T-helper 2 cell treated with Interferon-gamma antibody and Interleukin-4, amounts not matched to agents 5 μg/mL and 100 μg/mL, for 36 hours (primary cell): Measurements from ENCODE around the gene CCDC82.
"Not testable (repeated sequence)": the region's sequence is repeated elsewhere in the genome, so short reads cannot be mapped to it uniquely, and the experiment has no call there.

Source experiments
- DNase-seq: peaks from one replicate; pipeline ENCODE4 v3.0.0; 2021; ENCODE audit warnings: low spot score
- H3K27ac Mint-ChIP-seq: one replicate; pipeline ENCODE4 v1.8.0; 2021; ENCODE audit warnings: mild to moderate bottlenecking, mixed read lengths
- H3K27me3 Mint-ChIP-seq: one replicate; pipeline ENCODE4 v1.8.0; 2021; ENCODE audit warnings: low read depth, mixed read lengths
- H3K36me3 Mint-ChIP-seq: one replicate; pipeline ENCODE4 v1.8.0; 2021; ENCODE audit warnings: low read depth, mixed read lengths
- H3K4me1 Mint-ChIP-seq: one replicate; pipeline ENCODE4 v1.8.0; 2021; ENCODE audit warnings: low read depth, mixed read lengths
- H3K4me3 Mint-ChIP-seq: one replicate; pipeline ENCODE4 v1.8.0; 2022; ENCODE audit warnings: mild to moderate bottlenecking, moderate library complexity, mixed read lengths
- H3K9me3 Mint-ChIP-seq: one replicate; pipeline ENCODE4 v1.8.0; 2021; ENCODE audit warnings: mixed read lengths

CCDC82 gene

DNA sequence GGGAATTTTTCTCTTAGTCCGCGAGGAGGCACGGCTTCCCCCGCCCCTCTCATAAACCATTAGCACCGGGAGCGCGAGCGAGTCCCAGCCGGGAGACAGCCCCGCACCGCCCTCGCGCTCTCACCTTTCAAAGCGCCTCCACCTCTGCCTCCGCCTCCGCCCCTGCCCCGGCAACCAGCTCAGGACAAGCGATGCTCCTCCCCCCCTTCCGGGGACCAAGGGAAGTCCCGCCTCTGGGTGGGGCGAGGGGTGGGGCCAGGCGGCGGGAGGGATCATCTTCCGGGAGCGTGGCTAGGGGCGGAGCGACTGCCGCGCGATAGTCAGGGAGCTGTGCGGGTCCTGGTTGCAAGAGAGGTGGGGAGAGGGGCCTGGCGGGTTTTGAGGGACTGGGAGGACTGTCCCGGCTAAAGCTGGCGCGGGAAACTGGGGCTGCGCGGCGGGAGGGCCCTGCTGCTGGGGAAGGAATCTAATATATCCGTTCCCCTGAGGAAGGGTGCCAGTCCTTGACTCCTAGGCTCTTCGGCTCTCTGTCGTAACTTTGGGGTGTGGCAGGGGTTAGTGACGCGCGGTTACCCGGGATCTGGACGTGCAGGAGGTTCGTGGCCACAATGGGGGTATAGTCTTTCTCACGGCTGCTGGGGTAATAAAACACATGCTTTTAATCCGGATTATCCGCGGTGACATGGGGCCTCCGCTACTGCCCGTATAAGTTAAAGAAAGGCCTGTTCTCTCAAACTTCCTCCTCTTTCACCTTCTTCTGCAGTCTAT is at the start of gene CCDC82, which contains the start of gene JRKL:
CCDC82 (minus strand) TSS at position 193 of the 768 bp plus-strand sequence. CDS start 5,165 bp downstream, outside the sequence.
JRKL (plus strand) TSS at position 294 of the 768 bp plus-strand sequence. CDS start 637 bp downstream, outside the sequence.
- Mint-ChIP-seq H3K4me3 (peak within 1 kb of the TSS; percentile 92), H3K4me1 (peaks cover 47% of the 10 kb centered on the region), H3K36me3 (peaks cover 24% of the 10 kb centered on the region)

DNA sequence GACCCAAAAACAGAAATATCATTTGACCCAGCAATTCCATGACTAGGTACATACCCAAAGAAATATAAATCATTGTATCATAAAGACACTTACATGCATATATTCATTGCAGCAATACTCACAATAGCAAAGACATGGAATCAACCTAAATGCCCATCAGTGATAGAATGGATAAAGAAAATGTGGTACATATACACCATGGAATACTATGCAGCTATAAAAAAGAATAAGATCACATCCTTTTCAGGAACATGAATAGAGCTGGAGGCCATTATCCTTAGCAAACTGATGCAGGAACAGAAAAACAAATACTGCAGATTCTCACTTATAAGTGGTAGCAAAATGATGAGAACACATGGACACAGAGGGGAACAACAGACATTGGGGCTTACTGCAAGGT is 42.9 kb upstream of the CCDC82 start:
- H3K36me3 Mint-ChIP-seq, H3K4me3 Mint-ChIP-seq, DNase-seq, H3K9me3 Mint-ChIP-seq, H3K27ac Mint-ChIP-seq, H3K4me1 Mint-ChIP-seq: not testable (repeated sequence)
- H3K27me3 Mint-ChIP-seq = peaks cover 41% of the 10 kb centered on the region

More for the DNA sequence above, at the start of gene CCDC82, which contains the start of gene JRKL:
- H3K27me3 Mint-ChIP-seq = no peaks in the 10 kb centered on the region
- H3K27ac Mint-ChIP-seq = peak within 1 kb of the TSS; percentile 94
- peak; percentile 95 for DNase-seq
- no peaks in the 10 kb centered on the region for H3K9me3 Mint-ChIP-seq

DNA sequence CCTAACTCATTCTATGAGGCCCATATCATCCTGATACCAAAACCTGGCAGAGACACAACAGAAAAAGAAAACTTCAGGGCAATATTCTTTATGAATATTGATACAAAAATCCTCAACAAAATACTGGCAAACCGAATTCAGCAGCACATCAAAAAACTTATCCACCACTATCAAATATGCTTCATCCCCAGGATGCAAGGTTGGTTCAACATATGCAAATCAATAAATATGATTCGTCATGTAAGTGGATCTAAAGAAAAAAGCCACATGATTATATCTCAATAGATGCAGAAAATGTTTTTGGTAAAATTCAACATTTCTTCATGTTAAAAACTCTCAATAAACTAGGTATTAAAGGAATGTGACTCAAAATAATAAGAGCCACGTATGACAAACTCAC is 41.0 kb upstream of the CCDC82 start:
- H3K36me3 Mint-ChIP-seq = no peaks in the 10 kb centered on the region
- peaks cover 6% of the 10 kb centered on the region for H3K4me1 Mint-ChIP-seq
- no peak overlapping the region for H3K4me3 Mint-ChIP-seq
- peaks cover 43% of the 10 kb centered on the region for H3K27me3 Mint-ChIP-seq
- no peak for DNase-seq
- no peak overlapping the region for H3K27ac Mint-ChIP-seq
- no peaks in the 10 kb centered on the region for H3K9me3 Mint-ChIP-seq

DNA sequence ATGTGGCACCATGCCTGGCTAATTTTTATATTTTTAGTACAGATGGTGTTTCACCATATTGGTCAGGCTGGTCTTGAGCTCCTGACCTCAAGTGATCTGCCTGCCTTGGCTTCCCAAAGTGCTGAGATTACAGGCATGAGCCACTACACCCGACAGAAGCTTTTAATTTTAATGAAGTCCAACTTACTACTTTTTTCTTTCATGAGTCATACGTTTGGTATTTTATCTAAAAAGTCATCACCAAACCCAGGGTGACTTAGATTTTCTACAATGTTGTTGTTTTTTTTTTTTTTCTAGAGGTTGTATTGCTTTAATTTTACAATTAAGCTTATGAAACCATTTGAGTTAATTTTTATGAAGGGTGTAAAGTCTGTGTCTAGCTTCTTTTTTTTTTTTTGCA is 35.0 kb upstream of the CCDC82 start:
- no peak for DNase-seq
- no peaks in the 10 kb centered on the region for H3K9me3 Mint-ChIP-seq
- no peak overlapping the region for H3K27ac Mint-ChIP-seq
- H3K27me3 Mint-ChIP-seq = peaks cover 35% of the 10 kb centered on the region
- H3K4me1 Mint-ChIP-seq = peaks cover 8% of the 10 kb centered on the region
- H3K36me3 Mint-ChIP-seq = no peaks in the 10 kb centered on the region
- no peak overlapping the region for H3K4me3 Mint-ChIP-seq

DNA sequence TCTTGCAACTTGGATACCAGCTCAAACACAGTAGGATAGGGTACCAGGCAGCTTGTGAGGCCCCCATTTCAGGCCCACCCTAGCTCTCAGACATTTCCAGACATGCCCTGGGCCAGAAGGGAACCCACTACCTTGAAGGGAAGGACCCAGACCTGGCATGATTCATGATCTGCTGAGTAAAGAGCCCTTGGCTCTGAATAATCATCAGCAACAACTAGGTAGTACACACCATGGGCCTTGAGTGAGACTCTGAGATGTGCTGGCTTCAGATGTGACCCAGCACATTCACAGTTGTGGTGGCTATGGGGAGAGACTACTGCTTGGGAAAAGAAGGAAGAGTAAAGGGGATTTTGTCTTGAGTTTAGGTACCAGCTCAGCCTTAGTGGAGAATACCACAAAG is 23.7 kb upstream of the CCDC82 start:
- Mint-ChIP-seq H3K9me3 (no peaks in the 10 kb centered on the region), H3K36me3 (no peaks in the 10 kb centered on the region)

DNA sequence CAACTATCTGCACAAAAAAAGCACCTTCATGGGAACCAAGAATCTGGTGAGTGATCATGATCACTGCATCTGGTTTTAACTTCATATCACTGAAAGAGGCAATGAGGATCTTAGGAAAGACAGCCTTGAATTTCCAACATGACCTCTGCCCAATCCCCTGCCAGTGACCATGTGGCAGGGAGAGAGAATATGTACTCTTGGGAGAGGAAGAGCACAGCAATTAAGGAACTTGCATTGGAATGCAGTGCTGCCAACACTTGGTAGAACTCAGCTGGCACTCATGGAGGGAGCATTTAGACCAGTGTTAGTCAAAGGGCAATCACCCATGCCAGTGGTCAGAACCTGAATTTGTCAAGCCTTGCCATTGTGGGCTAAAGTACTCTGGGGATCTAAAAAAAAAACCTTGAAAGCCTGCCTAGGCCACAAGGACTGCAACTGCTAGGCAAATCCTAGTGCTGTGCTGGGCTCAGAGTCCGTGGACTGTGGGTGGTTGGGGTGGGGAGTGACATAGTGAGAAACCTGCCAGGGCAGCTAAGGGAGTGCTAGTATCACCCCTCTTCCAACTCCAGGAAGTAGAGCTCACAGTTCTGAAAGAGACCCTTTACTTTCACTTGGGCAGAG is 23.2 kb upstream of the CCDC82 start:
- no peak overlapping the region for H3K4me3 Mint-ChIP-seq
- H3K9me3 Mint-ChIP-seq = no peaks in the 10 kb centered on the region
- H3K27me3 Mint-ChIP-seq = peaks cover 8% of the 10 kb centered on the region
- no peak for DNase-seq
- H3K36me3 Mint-ChIP-seq = no peaks in the 10 kb centered on the region
- no peaks in the 10 kb centered on the region for H3K4me1 Mint-ChIP-seq
- H3K27ac Mint-ChIP-seq = no peak overlapping the region

More for the DNA sequence above, 23.7 kb upstream of the CCDC82 start:
- no peaks in the 10 kb centered on the region for H3K4me1 Mint-ChIP-seq
- peaks cover 11% of the 10 kb centered on the region for H3K27me3 Mint-ChIP-seq
- DNase-seq = no peak
- no peak overlapping the region for H3K27ac Mint-ChIP-seq
- H3K4me3 Mint-ChIP-seq = no peak overlapping the region

DNA sequence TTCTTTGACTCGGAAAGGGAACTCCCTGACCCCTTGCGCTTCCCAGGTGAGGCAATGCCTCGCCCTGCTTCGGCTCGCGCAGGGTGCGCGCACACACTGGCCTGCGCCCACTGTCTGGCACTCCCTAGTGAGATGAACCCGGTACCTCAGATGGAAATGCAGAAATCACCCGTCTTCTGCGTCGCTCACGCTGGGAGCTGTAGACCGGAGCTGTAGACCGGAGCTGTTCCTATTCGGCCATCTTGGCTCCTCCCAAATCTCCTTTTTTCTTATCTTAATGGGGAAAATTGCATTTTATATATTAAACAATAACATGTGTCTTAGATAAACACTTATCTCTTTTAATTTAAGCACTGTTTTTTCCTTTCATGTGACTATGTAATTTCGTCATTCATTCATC is 21.7 kb upstream of the CCDC82 start:
- not testable (repeated sequence) for H3K4me1 Mint-ChIP-seq, DNase-seq, H3K27me3 Mint-ChIP-seq, H3K36me3 Mint-ChIP-seq, H3K27ac Mint-ChIP-seq, H3K9me3 Mint-ChIP-seq
- peak overlapping the region; percentile 55 for H3K4me3 Mint-ChIP-seq

DNA sequence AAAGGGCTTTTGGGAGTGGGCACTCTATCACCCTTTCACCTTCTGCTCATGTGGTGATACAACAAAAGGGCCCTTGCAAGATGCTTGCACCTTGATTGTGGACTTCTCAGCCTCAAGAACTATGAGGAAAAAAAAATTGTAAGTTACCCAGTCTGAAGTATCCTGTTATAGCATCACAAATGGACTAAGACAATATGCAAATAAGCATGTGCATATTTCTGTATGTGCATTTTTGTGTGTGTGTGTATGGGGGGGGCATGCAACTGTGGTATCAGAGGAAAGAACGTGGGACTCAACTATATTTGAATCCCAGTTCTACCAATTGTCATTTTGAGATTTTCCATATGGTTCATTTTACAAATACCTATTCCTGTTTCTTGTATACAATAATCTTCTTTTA is 11.0 kb upstream of the CCDC82 start:
- no peak for DNase-seq
- Mint-ChIP-seq H3K27me3 (peaks cover 16% of the 10 kb centered on the region), H3K9me3 (no peaks in the 10 kb centered on the region), H3K4me3 (no peak overlapping the region), H3K36me3 (no peaks in the 10 kb centered on the region), H3K27ac (no peak overlapping the region), H3K4me1 (peaks cover 2% of the 10 kb centered on the region)

DNA sequence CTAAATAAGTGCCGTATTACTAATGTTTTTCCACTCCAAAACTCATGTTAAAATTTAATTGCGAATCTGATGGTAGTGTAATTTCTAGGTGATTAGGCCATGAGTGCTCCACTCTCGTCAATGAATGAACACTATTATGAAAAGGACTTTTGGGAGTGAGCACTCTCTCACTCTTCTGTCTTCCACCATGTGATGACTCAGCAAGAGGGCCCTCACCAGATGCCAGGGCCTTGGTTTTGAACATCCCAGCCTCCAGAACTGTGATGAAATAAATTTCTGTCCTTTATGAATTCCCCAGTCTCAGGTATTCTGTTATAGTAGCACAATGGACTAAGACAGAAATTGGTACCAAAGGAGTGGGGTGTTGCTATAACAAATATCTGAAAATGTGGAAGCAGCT is 8.2 kb upstream of the CCDC82 start:
- Mint-ChIP-seq H3K4me3 (no peak overlapping the region), H3K27me3 (peaks cover 7% of the 10 kb centered on the region), H3K9me3 (no peaks in the 10 kb centered on the region), H3K27ac (no peak overlapping the region), H3K36me3 (no peaks in the 10 kb centered on the region), H3K4me1 (peaks cover 4% of the 10 kb centered on the region)
- no peak for DNase-seq

DNA sequence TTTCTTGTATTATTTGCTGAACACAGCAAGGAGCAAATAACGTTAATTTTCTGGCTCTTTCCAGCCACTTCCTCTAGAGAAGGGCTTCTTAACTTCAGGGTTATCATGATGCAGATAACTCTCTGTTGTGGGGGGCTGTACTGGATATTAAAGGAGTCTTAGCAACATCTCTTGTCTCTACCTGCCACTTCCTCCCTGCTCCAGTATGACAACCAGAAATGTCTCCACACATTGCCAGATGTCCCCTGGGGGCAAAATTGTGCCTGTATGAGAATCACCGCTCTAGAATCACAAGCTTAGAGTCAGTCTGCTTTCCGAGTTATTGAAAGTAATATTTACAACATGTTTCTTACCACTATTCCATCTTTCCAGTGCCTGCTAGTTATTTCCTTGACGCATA is 6.9 kb upstream of the CCDC82 start:
- DNase-seq = no peak
- Mint-ChIP-seq H3K27ac (no peak overlapping the region), H3K36me3 (peaks cover 2% of the 10 kb centered on the region), H3K4me1 (peaks cover 9% of the 10 kb centered on the region), H3K9me3 (no peaks in the 10 kb centered on the region), H3K27me3 (no peaks in the 10 kb centered on the region), H3K4me3 (no peak overlapping the region)

DNA sequence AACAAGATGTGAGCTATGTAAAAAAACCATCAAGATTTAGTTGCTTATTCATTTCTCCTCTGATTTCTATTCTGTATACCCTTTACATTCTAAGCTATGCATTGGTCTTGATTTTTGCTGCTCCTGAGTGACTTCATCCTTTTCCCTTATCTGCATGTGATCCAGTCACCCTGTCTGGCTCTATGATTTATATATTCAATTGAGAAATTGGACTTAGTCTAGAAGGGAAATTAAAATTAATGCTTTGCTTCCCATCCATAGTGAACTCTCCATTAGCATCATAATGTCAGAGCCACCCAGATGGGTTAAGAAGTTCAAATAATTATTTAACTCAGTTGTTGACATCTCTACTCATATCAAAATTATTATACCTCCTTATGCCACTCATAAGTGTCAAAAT is 5.1 kb upstream of the CCDC82 start:
- Mint-ChIP-seq H3K9me3 (no peaks in the 10 kb centered on the region), H3K27ac (no peak overlapping the region), H3K36me3 (peaks cover 14% of the 10 kb centered on the region), H3K27me3 (no peaks in the 10 kb centered on the region), H3K4me3 (no peak overlapping the region), H3K4me1 (peaks cover 23% of the 10 kb centered on the region)
- DNase-seq = no peak

DNA sequence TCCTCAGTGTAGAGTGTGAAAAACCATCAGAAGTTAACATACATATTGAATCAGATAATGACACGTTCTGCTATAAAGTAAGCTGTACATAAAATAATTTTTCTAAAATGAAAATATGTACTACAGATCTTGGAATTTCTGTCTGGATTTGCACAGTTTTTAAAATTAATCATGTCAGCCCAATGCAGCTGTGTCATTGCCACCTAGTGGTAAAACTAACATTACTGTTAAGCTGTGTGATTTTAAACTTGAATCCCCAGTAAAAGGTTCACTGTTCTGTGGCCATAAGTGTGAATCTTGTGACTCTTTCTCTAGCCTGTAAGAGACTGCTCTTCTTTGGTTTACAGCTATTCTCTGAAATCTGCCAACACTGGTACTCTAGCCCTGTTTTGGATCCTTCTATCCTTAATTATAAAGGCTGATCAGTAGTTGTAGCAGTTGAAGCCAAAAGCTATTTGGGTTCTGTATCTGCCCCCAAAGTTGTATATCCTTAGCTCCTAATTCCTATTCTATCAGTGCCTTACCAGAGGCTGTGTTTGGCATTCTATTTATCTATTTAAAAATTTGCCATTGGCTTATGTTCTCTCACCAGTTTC is 4.1 kb upstream of the CCDC82 start:
- Mint-ChIP-seq H3K27ac (no peak overlapping the region), H3K4me1 (peaks cover 24% of the 10 kb centered on the region), H3K36me3 (peaks cover 14% of the 10 kb centered on the region), H3K4me3 (no peak overlapping the region), H3K9me3 (no peaks in the 10 kb centered on the region), H3K27me3 (no peaks in the 10 kb centered on the region)
- no peak for DNase-seq

DNA sequence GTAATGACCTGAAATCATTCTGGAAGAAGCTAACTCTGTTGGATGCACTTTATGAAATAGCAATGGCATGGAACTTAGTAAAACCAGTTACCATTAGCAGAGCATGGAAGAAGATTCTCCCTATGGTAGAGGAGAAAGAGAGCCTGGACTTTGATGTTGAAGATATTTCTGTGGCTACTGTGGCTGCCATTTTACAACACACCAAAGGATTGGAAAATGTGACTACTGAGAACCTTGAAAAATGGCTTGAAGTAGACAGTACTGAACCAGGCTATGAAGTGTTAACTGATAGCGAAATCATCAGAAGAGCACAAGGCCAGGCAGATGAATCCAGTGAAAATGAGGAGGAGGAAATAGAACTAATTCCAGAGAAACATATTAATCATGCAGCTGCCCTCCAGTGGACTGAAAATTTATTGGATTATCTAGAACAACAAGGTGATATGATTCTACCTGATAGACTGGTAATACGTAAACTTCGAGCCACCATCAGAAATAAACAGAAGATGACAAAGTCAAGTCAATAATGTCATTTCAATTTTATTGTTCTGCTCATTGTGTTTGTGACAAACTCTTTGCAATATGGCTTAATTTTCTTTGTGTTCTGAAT is 2.1 kb upstream of the CCDC82 start:
- DNase-seq = no peak
- Mint-ChIP-seq H3K36me3 (peaks cover 17% of the 10 kb centered on the region), H3K27ac (no peak overlapping the region), H3K9me3 (no peaks in the 10 kb centered on the region), H3K4me1 (peaks cover 41% of the 10 kb centered on the region), H3K27me3 (no peaks in the 10 kb centered on the region), H3K4me3 (peak overlapping the region; percentile 92)

DNA sequence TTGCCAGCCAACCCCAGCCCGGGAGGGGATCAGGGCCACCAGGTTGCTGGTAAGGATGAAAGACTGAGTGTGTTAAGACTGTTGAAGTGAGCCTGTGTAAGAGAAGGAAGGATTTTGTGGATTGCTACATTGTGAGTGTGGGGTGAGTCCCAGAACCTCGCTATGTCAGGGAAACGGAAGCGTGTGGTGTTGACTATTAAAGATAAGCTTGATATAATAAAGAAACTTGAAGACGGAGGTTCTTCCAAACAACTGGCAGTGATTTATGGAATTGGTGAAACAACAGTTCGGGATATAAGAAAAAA is 728 bp upstream of the CCDC82 start:
- peak overlapping the region; percentile 94 for H3K27ac Mint-ChIP-seq
- DNase-seq = no peak
- peaks cover 19% of the 10 kb centered on the region for H3K36me3 Mint-ChIP-seq
- H3K9me3 Mint-ChIP-seq = no peaks in the 10 kb centered on the region
- H3K4me1 Mint-ChIP-seq = peaks cover 43% of the 10 kb centered on the region
- no peaks in the 10 kb centered on the region for H3K27me3 Mint-ChIP-seq
- peak overlapping the region; percentile 92 for H3K4me3 Mint-ChIP-seq
